HL-60 (cell line): Measurements from ENCODE around the gene NME3.

ENCODE experiments used
- POLR2AphosphoS5 ChIP-seq: IDR thresholded peaks from 2 replicates; pipeline ENCODE4 v1.6.1; 2012; ENCODE audit warnings: low read depth
- SPI1 ChIP-seq: IDR thresholded peaks from 2 replicates; pipeline ENCODE4 v1.6.1; 2012; ENCODE audit warnings: low read depth, mild to moderate bottlenecking, borderline replicate concordance
- TF ChIP-seq, protein P1 (sequence below): IDR thresholded peaks from one replicate; pipeline ENCODE4 v1.5.1; 2011; ENCODE audit warnings: low read length, control low read depth, inconsistent platforms; ENCODE audit not compliant: insufficient read depth

DNA sequence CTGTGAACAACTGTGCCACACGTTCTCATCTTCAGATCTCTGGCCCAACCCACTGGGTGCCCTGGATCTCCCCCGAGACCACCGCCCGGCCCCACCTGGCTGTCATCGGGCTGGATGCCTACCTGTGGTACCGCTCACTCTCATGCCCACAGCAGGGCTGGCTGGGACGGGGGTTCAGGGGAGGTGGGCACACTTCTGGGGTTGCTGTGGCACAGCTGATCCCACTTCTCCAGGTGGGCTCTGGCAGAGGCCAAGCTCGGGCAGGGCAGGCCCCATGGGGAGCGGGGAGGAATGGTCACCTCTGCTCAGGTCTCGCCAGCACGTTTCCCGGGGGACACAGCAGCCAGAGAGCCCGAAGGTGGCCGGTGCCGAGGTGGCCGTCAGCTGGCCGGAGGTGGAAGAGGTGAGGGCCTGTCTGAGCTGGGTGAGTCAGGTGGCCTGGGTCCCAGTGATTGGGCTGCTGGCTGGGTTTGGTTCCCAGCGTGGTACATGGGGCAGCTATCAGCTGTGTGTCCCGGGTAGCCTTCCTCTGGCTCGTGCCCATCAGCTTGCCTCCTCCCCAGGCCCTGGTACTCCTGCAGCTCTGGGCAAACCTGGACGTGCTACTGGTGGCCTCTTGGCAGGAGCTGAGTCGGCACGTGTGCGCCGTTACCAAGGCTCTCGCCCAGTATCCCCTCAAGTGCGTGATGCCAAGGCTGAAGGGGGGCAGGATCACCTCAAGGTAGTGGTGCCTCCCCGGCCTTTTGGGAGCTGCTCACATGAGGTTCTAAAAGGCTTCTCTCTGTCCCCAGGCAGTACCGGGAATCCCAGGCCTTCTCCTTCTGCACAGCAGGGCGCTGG, 3.9 kb upstream of the NME3 start:
- TF ChIP-seq, protein P1, sequence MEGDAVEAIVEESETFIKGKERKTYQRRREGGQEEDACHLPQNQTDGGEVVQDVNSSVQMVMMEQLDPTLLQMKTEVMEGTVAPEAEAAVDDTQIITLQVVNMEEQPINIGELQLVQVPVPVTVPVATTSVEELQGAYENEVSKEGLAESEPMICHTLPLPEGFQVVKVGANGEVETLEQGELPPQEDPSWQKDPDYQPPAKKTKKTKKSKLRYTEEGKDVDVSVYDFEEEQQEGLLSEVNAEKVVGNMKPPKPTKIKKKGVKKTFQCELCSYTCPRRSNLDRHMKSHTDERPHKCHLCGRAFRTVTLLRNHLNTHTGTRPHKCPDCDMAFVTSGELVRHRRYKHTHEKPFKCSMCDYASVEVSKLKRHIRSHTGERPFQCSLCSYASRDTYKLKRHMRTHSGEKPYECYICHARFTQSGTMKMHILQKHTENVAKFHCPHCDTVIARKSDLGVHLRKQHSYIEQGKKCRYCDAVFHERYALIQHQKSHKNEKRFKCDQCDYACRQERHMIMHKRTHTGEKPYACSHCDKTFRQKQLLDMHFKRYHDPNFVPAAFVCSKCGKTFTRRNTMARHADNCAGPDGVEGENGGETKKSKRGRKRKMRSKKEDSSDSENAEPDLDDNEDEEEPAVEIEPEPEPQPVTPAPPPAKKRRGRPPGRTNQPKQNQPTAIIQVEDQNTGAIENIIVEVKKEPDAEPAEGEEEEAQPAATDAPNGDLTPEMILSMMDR = no peak
- TF ChIP-seq POLR2AphosphoS5 = no peak
- TF ChIP-seq SPI1 = no peak
